ENCODE data around the gene STK11IP. TPM values are rescaled to one million over a fixed set of nuclear protein-coding genes. Genes with fewer than 3 reads are reported as not detected.
A peak's percentile ranks its signal among the peaks of the same experiment; 100 is the strongest.

The STK11IP gene
- total and polyA plus RNA-seq, 8 donors: 24.5 to 36.6 (median 29.2) TPM

DNA sequence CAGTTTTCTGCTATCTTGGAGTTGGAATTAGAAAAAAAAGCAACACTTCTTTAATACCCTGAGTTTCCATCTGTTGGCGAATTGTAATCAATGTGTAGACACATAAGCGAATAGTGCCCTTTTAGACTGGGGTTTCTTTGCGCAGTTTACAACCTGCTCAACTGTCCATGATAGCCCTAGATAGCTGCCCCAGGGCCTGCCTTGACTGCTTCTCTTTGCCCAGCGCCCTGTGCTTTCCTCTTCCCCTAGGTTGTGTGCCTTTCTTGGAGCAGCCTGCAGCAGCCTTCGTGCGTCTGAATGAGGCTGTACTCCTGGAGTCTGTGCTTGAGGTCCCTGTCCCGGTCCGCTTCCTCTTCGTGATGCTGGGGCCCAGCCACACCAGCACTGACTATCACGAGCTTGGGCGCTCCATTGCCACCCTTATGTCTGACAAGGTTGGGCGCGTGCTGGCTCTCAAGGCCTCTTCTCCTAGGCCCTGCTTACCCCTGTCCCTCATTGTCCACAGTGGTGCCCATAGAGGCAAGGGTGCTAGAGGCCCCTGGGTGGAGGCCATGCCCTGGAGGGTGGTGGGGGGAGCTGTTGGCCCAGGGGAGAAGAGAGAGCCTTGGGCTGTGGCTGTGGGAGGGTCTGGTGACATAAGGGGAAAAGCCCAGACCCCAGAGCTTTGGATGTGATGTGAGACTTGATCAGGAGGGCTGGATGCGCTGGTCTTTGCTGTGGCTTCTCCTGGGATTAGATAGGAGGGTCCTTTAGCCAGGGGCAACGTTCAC is 36.7 kb downstream of the STK11IP start:
- H3K4me1 ChIP-seq: no peaks in the 10 kb centered on the region
- DNase-seq (peak in 1 of 4 donors; percentile 69), ATAC-seq (no peak)
- no peak overlapping the region for H3K27ac ChIP-seq
- TF ChIP-seq CTCF (IDR thresholded peaks at IDR 0.05): no peak
- H3K9me3 ChIP-seq: no peaks in the 10 kb centered on the region
- H3K27me3 ChIP-seq: peaks cover 0 to 26% of the 10 kb centered on the region in 2 donors
- no peaks in the 10 kb centered on the region for H3K36me3 ChIP-seq
- no peak overlapping the region for H3K4me3 ChIP-seq
- intact Hi-C loops (cut with DNase I): no loop called here

DNA sequence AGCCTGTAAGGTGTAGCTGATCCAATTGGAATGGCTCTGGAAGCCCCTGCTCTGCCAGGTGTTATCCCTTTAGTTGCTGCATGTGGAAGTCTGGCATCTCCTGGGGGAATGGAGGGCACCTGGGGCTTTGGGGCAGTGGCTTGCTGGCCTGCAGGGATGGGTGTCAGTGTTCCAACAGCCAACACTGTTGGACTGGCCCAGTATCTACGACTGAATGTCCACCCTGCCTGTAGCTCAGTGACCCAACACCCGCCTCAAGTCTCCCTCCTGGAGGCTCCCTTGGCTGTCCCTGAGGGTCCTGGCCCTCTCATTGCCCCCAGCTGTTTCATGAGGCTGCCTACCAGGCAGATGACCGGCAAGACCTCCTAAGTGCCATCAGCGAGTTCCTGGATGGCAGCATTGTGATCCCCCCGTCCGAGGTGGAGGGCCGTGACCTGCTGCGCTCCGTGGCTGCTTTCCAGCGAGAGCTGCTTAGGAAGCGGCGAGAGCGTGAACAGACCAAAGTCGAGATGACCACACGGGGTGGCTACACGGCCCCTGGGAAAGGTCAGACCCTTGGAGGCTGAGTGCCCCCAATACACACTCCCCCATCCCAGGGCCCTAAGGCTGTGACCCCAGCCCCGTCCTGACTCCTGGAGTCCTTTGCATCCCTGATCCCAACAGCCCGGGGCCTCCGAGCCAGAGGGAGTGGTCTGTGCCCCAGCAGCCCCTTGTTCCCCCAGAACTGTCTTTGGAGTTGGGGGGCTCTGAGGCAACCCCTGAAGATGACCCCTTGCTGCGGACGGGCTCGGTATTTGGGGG is 37.5 kb downstream of the STK11IP start:
- DNase-seq: no peak
- Histone ChIP-seq H3K9me3 (no peaks in the 10 kb centered on the region), H3K27ac (no peak overlapping the region), H3K27me3 (peaks cover 0 to 27% of the 10 kb centered on the region in 2 donors), H3K4me1 (no peaks in the 10 kb centered on the region), H3K4me3 (no peak overlapping the region), H3K36me3 (no peaks in the 10 kb centered on the region)
- intact Hi-C loops (cut with DNase I): no loop called here
- no peak for TF ChIP-seq CTCF (IDR thresholded peaks at IDR 0.05)
- ATAC-seq: no peak

DNA sequence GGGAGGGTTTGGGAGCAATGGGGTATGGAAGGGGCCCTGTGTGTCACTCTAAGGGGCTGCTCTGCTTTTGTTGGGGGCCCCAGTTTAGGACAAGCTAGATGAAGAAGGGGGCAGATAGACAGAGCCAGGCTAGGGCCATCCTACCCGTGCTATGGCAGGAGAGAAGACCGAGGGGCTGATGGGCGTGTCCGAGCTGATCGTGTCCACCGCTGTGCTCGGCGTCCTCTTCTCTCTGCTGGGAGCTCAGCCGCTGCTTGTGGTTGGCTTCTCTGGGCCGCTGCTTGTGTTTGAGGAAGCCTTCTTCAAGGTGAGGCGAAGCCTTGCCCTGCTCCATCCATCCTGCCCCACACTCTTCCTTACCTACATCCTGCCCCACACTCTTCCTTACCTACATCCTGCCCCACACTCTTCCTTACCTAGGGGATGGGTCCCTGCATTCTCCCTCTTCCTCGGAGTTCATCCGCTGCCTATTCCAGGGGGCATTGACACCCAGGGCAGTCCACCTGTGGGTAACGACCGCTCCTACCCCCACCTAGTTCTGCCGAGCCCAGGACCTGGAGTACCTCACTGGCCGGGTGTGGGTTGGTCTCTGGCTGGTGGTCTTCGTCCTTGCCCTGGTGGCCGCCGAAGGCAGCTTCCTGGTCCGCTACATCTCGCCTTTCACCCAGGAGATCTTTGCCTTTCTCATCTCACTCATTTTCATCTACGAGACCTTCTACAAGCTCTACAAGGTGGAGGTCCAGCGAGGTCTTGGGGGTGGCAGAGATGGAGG is 38.7 kb downstream of the STK11IP start:
- Histone ChIP-seq H3K27me3 (peaks cover 0 to 28% of the 10 kb centered on the region in 2 donors), H3K4me3 (no peak overlapping the region), H3K36me3 (no peaks in the 10 kb centered on the region), H3K27ac (no peak overlapping the region), H3K4me1 (no peaks in the 10 kb centered on the region), H3K9me3 (no peaks in the 10 kb centered on the region)
- ATAC-seq (no peak), DNase-seq (no peak)
- intact Hi-C loops (cut with DNase I): no loop called here
- no peak for TF ChIP-seq CTCF (IDR thresholded peaks at IDR 0.05)

- ATAC-seq: no peak
- Histone ChIP-seq H3K9me3 (no peaks in the 10 kb centered on the region), H3K4me3 (no peak overlapping the region), H3K36me3 (no peaks in the 10 kb centered on the region), H3K4me1 (peaks cover 0 to 2% of the 10 kb centered on the region in 2 donors), H3K27me3 (peaks cover 0 to 26% of the 10 kb centered on the region in 2 donors), H3K27ac (no peak overlapping the region)
- no peak for TF ChIP-seq CTCF (IDR thresholded peaks at IDR 0.05)
- intact Hi-C loops (cut with DNase I): no loop called here
- DNase-seq: no peak
Observed at GRCh38 chr2:219636941-219637841, 39.5 kb downstream of the STK11IP start.

All from left lung (tissue), 10 donors.